SK-N-DZ (cell line): ENCODE results near the gene TUBB6.

Source experiments
- DNase-seq: peaks from one replicate; pipeline ENCODE4 v3.0.0-alpha.2; 2015; ENCODE audit warnings: low spot score

Gene TUBB6

GRCh38 chr18:12313530-12314245 is 5.6 kb downstream of the TUBB6 start:
- DNase-seq = no peak

GRCh38 chr18:12314591-12315305 is 6.7 kb downstream of the TUBB6 start:
- DNase-seq = no peak

- no peak for DNase-seq
Observed at GRCh38 chr18:12315490-12315889, 7.4 kb downstream of the TUBB6 start.

- no peak for DNase-seq
Observed at GRCh38 chr18:12315911-12316310, 7.9 kb downstream of the TUBB6 start.

- no peak for DNase-seq
Observed at GRCh38 chr18:12317664-12318333, 9.8 kb downstream of the TUBB6 start.

- no peak for DNase-seq
Observed at GRCh38 chr18:12318334-12318697, 10.3 kb downstream of the TUBB6 start.

GRCh38 chr18:12318857-12319256 is 10.8 kb downstream of the TUBB6 start:
- DNase-seq = no peak

- DNase-seq = no peak
Observed at GRCh38 chr18:12321333-12321732, 13.3 kb downstream of the TUBB6 start.

GRCh38 chr18:12324991-12325725 is 17.1 kb downstream of the TUBB6 start:
- no peak for DNase-seq

- DNase-seq = no peak
Observed at GRCh38 chr18:12325726-12326245, 17.7 kb downstream of the TUBB6 start.

GRCh38 chr18:12326711-12327460 is 18.8 kb downstream of the TUBB6 start:
- DNase-seq = no peak

- DNase-seq = peak; percentile 62
Observed at GRCh38 chr18:12327510-12328178, 19.6 kb downstream of the TUBB6 start.

GRCh38 chr18:12328179-12328823 is 20.3 kb downstream of the TUBB6 start:
- no peak for DNase-seq

- no peak for DNase-seq
Observed at GRCh38 chr18:12329125-12329698, 21.2 kb downstream of the TUBB6 start.

GRCh38 chr18:12330766-12331165 is 22.7 kb downstream of the TUBB6 start:
- no peak for DNase-seq

- DNase-seq = no peak
Observed at GRCh38 chr18:12333506-12334290, 25.7 kb downstream of the TUBB6 start.

- DNase-seq = no peak
Observed at GRCh38 chr18:12334366-12334808, 26.3 kb downstream of the TUBB6 start.

- DNase-seq = no peak
Observed at GRCh38 chr18:12334863-12335262, 26.8 kb downstream of the TUBB6 start.

GRCh38 chr18:12335503-12335902 is 27.5 kb downstream of the TUBB6 start:
- no peak for DNase-seq
